ENCODE data around the gene A1BG.

Gene A1BG

GRCh38 chr19:58305065-58305931 is 48.0 kb downstream of the A1BG start, which contains the start of gene ERVK3-1:
TSS of gene ERVK3-1 (plus strand) at chr19:58305377. CDS start at chr19:58312169, 6,792 bp downstream.
- peak; percentile 98 for FAIRE-seq
- DNase-seq (ENCODE audit: extremely low spot score, insufficient read length, low read depth): peak; percentile 94

- no peak for DNase-seq (ENCODE audit: extremely low spot score, insufficient read length, low read depth)
- peak; percentile 26 for FAIRE-seq
Observed at GRCh38 chr19:58304748-58305064, 48.6 kb downstream of the A1BG start.

- no peak for DNase-seq (ENCODE audit: extremely low spot score, insufficient read length, low read depth)
- no peak for FAIRE-seq
Observed at GRCh38 chr19:58304255-58304654, 49.0 kb downstream of the A1BG start.

- DNase-seq (ENCODE audit: extremely low spot score, insufficient read length, low read depth): no peak
- FAIRE-seq: no peak
Observed at GRCh38 chr19:58300620-58301019, 52.7 kb downstream of the A1BG start.

- DNase-seq (ENCODE audit: extremely low spot score, insufficient read length, low read depth): no peak
- FAIRE-seq: no peak
Observed at GRCh38 chr19:58296104-58296503, 57.2 kb downstream of the A1BG start.
